HG03521 (cell line): ENCODE data around the gene PTGR2.
"Not testable (repeated sequence)": the region's sequence is repeated elsewhere in the genome, so short reads cannot be mapped to it uniquely, and the experiment has no call there.

Source experiments
- ATAC-seq: cut with Tn5 transposase; IDR thresholded peaks from one replicate; pipeline ENCODE4 v1.9.1; 2021; ENCODE audit warnings: mild to moderate bottlenecking, moderate library complexity; ENCODE audit not compliant: unreplicated experiment

PTGR2 gene

DNA sequence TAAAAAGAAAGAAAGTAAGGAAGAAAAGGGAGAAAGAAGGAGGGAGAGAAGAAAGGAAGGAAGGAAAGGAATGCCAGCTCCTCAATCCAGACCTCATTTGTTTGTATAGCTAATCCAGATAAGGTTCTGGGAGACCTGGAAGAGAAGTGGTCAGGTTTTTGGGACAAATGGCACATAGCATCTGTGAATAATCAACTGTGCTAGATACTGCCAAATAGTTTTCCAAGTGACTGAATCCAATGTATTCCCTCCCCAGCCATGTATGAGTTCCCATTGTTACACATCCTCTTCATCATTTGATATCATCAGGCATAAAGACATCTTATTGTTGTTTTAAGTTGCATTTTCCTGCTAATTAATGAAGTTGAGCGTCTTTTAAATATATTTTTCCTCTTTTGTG lies 18.6 kb upstream of the PTGR2 start:
- no peak for ATAC-seq

- no peak for ATAC-seq
These were observed 17.9 kb upstream of the PTGR2 start for GRCh38 chr14:73833530-73834260.

DNA sequence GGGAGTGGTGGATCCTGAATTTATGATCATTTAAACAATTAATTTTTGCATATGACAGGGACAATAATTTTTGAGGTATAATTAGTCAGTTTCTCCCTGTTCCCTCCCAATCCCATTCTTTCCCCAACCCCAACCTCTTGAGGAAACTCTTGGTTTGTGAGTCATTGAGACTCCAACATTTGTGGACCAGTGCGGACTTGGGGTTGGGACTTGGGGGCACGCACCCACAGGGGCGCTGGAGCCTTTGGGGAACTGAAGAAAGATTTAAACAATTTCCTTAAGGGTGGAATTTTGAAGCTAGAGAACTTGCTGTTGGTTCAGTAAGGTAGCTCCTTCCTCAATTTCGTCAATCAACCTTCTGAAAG lies 17.4 kb upstream of the PTGR2 start:
- ATAC-seq: no peak

- ATAC-seq: not testable (repeated sequence)
These were observed 13.2 kb upstream of the PTGR2 start for GRCh38 chr14:73838293-73839034.

- no peak for ATAC-seq
These were observed 9.4 kb upstream of the PTGR2 start for GRCh38 chr14:73842201-73842600.

GRCh38 chr14:73842851-73843250 lies 8.8 kb upstream of the PTGR2 start:
- no peak for ATAC-seq

DNA sequence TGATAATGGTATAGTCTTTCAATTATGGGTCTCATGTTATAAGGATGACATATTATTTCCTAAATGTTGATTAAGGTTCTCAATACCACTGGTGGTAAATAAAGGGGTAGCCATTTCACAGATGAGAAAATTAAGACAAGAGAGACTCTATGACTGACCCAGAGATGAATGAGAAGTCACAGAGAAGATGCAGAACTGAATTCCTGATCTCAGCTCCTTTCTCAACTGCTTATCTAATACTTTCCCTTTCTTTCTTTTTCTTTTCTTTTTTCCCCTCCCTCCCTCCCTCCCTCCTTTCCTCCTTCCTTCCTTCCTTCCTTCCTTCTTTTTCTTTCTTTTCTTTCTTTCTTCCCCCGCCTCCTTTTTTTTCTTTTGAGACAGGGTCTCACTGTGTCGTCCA lies 8.3 kb upstream of the PTGR2 start:
- ATAC-seq: no peak

DNA sequence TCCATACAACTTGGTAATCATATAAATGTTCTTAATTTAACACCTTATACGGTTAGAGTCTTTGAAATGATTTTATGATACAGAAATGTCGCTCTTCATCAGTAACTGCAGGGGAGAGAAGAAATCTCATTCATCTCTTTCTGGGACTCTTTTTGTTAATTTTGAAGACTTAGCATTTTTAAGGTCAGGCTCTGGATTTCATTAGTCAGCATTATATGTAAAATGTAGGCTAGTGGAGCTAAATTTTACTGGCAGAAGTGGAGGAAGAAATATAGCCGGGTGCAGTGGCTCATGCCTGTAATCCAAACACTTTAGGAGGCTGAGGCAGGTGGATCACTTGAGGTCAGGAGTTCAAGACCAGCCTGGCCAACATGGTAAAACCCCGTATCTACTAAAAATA lies 4.7 kb upstream of the PTGR2 start:
- ATAC-seq: no peak

DNA sequence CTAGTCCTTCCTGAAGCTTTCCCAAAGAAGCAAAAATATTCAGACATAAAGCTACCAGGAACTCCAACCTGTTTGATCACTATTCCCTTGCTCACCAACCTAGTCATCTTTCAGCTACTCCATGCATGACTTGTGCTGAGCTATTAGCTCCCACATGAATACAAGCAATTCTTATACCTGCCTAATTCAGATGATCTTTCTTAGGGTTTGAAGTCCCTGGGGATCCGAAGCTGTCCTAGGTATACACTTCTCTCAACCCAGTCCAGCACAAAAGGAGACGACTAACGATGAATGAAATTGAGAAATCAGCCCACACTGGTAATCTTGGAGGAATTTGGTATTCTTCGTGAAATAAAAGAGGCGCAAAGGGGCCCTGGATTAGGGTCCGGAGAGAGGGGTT lies 631 bp upstream of the PTGR2 start:
- no peak for ATAC-seq

- no peak for ATAC-seq
These were observed 7.5 kb downstream of the PTGR2 start for GRCh38 chr14:73859145-73859544.

DNA sequence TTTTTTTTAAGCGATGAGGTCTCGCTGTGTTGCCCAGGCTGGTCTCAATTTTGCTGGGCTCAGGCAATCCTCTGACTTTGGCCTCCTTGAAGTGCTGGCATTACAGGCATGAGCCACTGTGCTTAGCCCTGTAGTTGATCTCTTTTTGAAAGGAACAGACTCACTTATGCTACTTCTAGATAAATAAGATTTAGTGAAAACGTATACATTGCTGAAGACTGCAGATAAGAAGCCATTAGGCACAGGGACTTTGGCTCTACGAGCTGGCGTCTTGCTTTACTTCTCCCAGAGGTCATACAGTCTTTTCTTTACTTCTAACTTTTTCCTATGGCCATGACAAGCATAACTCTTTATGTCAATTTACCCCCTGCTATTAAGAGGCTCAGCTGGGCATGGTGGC lies 9.4 kb downstream of the PTGR2 start:
- ATAC-seq: no peak

DNA sequence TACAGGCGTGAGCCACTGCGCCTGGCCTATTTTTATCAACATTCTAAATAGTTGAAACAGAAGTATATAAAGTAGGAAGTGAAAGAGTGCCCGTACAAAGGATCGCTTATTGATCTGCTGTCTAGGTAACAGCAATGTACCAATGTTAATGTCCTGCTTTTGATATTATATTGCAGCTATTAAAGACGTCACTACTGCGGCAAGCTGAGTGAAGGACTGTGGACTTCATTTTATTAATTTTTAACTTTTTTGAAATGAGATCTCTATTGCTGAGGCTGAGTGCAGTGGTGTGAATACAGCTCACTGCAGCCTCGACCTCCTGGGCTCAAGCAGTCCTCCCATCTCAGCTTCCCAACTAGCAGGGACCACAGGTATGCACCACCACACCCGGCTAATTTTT lies 10.8 kb downstream of the PTGR2 start:
- no peak for ATAC-seq

DNA sequence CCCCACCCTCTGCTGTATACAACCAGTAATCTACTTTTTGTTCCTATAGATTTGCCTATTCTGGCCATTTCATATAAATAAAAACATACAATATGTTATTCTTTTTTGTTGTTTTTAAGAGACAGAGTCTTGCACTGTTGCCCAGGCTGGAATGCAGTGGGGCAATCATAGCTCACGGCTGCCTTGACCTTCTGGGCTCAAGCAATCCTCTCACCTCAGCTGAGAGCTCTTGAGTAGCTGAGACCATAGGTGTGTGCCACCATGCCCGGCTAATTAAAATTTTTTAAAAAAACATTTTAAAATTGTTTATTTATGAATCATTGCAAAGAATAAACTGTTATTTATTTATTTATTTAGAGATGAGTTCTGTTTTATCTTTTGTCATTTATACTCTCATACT lies 11.6 kb downstream of the PTGR2 start:
- ATAC-seq: no peak

GRCh38 chr14:73865534-73866113 lies 14.0 kb downstream of the PTGR2 start:
- no peak for ATAC-seq

- ATAC-seq: not testable (repeated sequence)
These were observed 18.1 kb downstream of the PTGR2 start for GRCh38 chr14:73869754-73870153.

DNA sequence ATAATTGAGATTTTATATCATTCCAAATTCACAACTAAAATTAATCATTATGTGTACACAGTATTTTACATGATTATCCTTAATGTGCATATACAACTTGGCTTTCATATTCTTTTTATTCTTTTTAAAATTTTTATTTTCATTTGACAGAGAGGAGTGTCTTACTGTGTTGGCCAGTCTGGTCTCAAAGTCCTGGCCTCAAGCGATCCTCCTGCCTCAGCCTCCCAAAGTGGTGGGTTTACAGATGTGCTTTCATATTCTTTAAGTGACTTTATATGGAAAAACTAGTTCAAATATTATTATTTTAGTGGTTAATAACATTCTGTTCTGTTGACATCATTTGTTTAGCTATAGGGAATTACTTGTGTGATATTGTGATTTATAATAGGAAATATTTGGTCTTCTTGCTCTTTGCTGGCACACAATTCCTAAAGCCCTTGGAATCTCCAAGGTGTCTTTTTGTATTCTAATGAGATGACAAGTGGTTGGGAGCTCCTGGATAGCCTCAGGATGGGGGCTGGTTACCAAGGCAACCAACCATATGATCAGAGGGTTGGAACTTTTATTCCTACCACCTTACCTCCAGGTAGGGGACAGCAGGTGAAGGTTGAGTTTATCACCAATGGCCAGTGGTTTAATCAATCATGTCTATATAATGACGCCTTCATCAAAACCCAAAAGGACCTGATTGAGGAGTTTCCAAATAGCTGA lies 19.0 kb downstream of the PTGR2 start:
- no peak for ATAC-seq

GRCh38 chr14:73873660-73874059 lies 22.0 kb downstream of the PTGR2 start:
- no peak for ATAC-seq

DNA sequence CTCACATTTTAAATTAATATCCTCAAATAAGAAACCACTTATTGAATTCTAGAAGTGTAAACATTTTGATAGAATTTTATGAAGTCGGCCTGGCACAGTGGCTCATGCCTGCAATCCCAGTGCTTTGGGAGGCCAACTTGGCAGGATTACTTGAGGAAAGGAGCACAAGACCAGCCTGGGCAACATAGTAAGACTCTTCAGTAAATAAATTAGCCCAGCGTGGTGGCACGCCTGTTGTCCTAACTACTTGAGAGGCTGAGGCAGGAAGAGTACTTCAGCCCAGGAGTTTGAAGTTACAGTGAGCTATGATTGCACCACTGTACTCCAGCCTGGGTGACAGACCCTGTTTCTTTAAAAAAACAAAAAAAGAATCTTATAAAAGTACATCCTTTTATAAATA lies 26.2 kb downstream of the PTGR2 start:
- no peak for ATAC-seq

- ATAC-seq: no peak
These were observed 26.8 kb downstream of the PTGR2 start for GRCh38 chr14:73878436-73878835.

- ATAC-seq: no peak
These were observed 27.4 kb downstream of the PTGR2 start for GRCh38 chr14:73879027-73879426.

DNA sequence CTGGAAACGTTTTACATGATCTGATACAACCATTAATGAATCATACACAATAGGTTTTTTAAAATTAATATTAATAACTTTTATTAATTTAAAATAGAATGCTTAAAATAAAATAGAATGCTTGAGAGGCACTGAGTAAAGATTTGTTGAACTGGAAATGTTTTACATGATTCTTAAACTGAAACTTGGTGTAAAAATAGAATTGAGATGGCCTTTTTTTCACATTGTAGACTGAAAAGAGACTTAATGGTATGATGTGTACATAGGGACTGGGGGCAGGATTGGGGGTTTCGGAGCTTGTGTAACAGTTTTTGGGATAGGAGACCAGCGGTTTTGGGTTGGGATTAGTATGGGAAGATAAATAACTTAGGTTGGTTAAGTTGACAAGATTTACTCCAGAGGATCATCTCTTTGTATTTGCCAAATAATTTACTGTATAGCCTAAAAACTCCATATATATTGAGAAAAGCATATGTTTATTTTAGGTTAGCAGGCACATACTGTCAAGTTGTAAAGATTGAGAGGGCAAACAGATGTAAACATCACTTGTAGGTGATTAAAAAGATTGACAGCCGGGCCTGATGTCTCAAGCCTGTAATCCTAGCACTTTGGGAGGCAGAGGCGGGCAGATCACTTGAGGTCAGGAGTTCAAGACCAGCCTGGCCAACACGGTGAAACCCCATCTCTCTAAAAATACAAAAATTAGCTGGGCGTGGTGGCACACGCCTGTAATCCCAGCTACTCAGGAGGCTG lies 33.0 kb downstream of the PTGR2 start:
- ATAC-seq: no peak
